ENCODE data around the gene NPTX2.

NPTX2 gene

GRCh38 chr7:98641646-98642500 lies 24.8 kb downstream of the NPTX2 start:
- Histone ChIP-seq H3K4me1 (ENCODE audit: control insufficient read depth, insufficient read depth, low read length) (no peaks in the 10 kb centered on the region), H3K27ac (ENCODE audit: extremely low read depth, low read depth, low read length) (no peak overlapping the region), H3K9me3 (ENCODE audit: control insufficient read depth, insufficient read depth, low read depth, low read length) (no peaks in the 10 kb centered on the region), H3K36me3 (ENCODE audit: control insufficient read depth in 2 of 2, insufficient read depth in 1 of 2, low read length in 2 of 2) (no peaks in the 10 kb centered on the region), H3K4me3 (ENCODE audit: low read depth, low read length) (no peak overlapping the region)
- TF ChIP-seq ELK4 (IDR thresholded peaks at IDR 0.05; ENCODE audit: borderline replicate concordance, low read depth, low read length), result no peak
- peak; percentile 71 for TF ChIP-seq ZIC2 (tag by site-specific recombination; IDR thresholded peaks at IDR 0.05)
- CTCF ChIA-PET, result no interaction called here
- POLR2A ChIA-PET, result no interaction called here

GRCh38 chr7:98643236-98643985 lies 26.3 kb downstream of the NPTX2 start:
- Histone ChIP-seq H3K27ac (ENCODE audit: extremely low read depth, low read depth, low read length) (no peak overlapping the region), H3K4me3 (ENCODE audit: low read depth, low read length) (no peak overlapping the region), H3K9me3 (ENCODE audit: control insufficient read depth, insufficient read depth, low read depth, low read length) (no peaks in the 10 kb centered on the region), H3K4me1 (ENCODE audit: control insufficient read depth, insufficient read depth, low read length) (no peaks in the 10 kb centered on the region), H3K36me3 (ENCODE audit: control insufficient read depth in 2 of 2, insufficient read depth in 1 of 2, low read length in 2 of 2) (no peaks in the 10 kb centered on the region)
- POLR2A ChIA-PET, result no interaction called here
- peak; percentile 16; the same call in 1 of the 2 replicates for TF ChIP-seq ZIC2 (tag by site-specific recombination; IDR thresholded peaks at IDR 0.05)
- TF ChIP-seq ZNF449 (tag by site-specific recombination; IDR thresholded peaks at IDR 0.05), result no peak
- CTCF ChIA-PET, result no interaction called here

GRCh38 chr7:98646465-98646864 lies 29.4 kb downstream of the NPTX2 start:
- TF ChIP-seq BCL11B (tag by site-specific recombination; IDR thresholded peaks at IDR 0.05; ENCODE audit: low read depth), result no peak
- no peak for TF ChIP-seq ZNF2 (tag by site-specific recombination; IDR thresholded peaks at IDR 0.05)
- TF ChIP-seq ZNF202 (tag by site-specific recombination; IDR thresholded peaks at IDR 0.05; ENCODE audit: borderline replicate concordance), result no peak
- no peak for TF ChIP-seq ZBTB20 (tag by site-specific recombination; IDR thresholded peaks at IDR 0.05)
- no peak for TF ChIP-seq ZSCAN30 (tag by site-specific recombination; IDR thresholded peaks at IDR 0.05)
- TF ChIP-seq ZSCAN23 (tag by site-specific recombination; IDR thresholded peaks at IDR 0.05), result no peak
- no peak for TF ChIP-seq REPIN1 (tag by site-specific recombination; IDR thresholded peaks at IDR 0.05; ENCODE audit: low read depth)
- no peak for TF ChIP-seq SALL2 (tag by site-specific recombination; IDR thresholded peaks at IDR 0.05; ENCODE audit: borderline replicate concordance)
- TF ChIP-seq FEZF1 (tag by site-specific recombination; IDR thresholded peaks at IDR 0.05), result no peak
- TF ChIP-seq ZNF169 (tag by site-specific recombination; IDR thresholded peaks at IDR 0.05), result no peak
- no peak for TF ChIP-seq GFI1B (tag by site-specific recombination; IDR thresholded peaks at IDR 0.05)
- no peak for TF ChIP-seq ZNF138 (tag by site-specific recombination; IDR thresholded peaks at IDR 0.05; ENCODE audit: borderline replicate concordance)
- TF ChIP-seq ZNF510 (tag by site-specific recombination; IDR thresholded peaks at IDR 0.05; ENCODE audit: insufficient replicate concordance), result no peak
- no peak for TF ChIP-seq TRIM28 (IDR thresholded peaks at IDR 0.05; ENCODE audit: borderline replicate concordance, low read length)
- no peak for TF ChIP-seq KLF9 (tag by site-specific recombination; IDR thresholded peaks at IDR 0.05; ENCODE audit: low read depth)
- no peak for TF ChIP-seq ZNF704 (tag by site-specific recombination; IDR thresholded peaks at IDR 0.05)
- no peak for TF ChIP-seq ZNF26 (tag by site-specific recombination; IDR thresholded peaks at IDR 0.05)
- TF ChIP-seq ZNF664 (tag by site-specific recombination; IDR thresholded peaks at IDR 0.05), result no peak
- no peak for TF ChIP-seq ZNF248 (tag by site-specific recombination; IDR thresholded peaks at IDR 0.05)
- no peak for TF ChIP-seq ZNF571 (tag by site-specific recombination; IDR thresholded peaks at IDR 0.05)
- no peaks in the 10 kb centered on the region for H3K36me3 ChIP-seq (ENCODE audit: control insufficient read depth in 2 of 2, insufficient read depth in 1 of 2, low read length in 2 of 2)
- no peaks in the 10 kb centered on the region for H3K4me1 ChIP-seq (ENCODE audit: control insufficient read depth, insufficient read depth, low read length)
- ChIA-PET CTCF (interaction anchor here (1.4 kb wide), 1 partner anchor 9 kb away, joined by 4 read pairs; no protein-coding TSS in a partner anchor), POLR2A (no interaction called here)
- H3K4me3 ChIP-seq (ENCODE audit: low read depth, low read length), result no peak overlapping the region
- H3K27ac ChIP-seq (ENCODE audit: extremely low read depth, low read depth, low read length), result no peak overlapping the region
- H3K9me3 ChIP-seq (ENCODE audit: control insufficient read depth, insufficient read depth, low read depth, low read length), result no peaks in the 10 kb centered on the region

All from HEK293 (cell line).